GM18858 (cell line): ENCODE results near the gene PSMC3.

Source experiments
- ATAC-seq: cut with Tn5 transposase; IDR thresholded peaks from one replicate; pipeline ENCODE4 v1.9.1; 2021; ENCODE audit not compliant: unreplicated experiment

PSMC3 gene

DNA sequence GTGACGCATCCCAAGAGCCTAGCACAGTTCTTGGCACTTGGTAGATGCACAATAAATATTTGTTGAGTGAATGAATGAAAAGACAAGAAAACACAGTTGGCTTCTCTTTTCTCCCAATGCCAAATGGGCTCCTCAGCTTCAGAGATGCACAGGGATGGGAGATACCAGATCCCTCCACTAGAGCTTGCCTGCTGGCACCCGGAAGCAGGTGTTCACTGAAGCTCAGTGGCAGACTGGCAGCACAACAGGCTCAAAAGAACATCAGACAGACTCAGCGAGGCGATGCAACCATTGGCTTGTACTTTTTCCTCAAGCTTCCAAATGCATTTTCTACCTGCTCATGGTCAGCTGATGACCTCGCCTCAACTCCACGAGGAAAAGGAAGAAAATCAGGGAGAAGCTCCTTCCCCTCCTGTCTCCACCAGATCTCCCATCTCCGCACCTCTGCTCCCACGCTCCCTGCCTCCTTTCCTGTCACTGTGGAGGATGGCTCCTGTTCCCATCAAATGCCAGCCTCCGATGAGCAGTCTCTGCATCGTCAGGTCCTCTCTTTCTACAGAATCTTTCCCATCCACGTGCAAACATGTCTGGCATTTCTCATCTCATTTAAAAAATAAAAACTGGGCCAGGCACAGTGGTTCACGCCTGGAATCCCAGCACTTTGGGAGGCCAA is 16.9 kb upstream of the PSMC3 start:
- no peak for ATAC-seq

DNA sequence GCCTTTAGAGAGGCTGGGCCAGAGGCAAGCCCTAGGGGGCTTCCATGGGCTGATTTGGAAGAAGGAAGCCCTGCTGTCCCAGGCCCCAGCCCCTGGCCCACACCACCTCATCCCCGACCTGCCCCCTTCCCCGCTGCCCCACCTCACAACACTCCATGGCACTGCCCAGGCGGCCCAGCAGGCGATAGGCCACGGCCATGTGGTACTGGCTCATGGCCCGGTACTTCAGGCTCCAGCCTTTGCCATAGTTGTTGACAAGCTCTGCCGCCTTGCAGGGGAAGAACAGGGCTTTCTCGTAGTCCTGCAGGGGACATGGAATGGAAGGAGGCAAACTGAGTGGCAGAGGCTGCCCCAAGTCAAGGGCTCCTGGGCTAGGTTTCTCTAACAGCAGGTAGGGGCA is 16.3 kb upstream of the PSMC3 start:
- no peak for ATAC-seq

DNA sequence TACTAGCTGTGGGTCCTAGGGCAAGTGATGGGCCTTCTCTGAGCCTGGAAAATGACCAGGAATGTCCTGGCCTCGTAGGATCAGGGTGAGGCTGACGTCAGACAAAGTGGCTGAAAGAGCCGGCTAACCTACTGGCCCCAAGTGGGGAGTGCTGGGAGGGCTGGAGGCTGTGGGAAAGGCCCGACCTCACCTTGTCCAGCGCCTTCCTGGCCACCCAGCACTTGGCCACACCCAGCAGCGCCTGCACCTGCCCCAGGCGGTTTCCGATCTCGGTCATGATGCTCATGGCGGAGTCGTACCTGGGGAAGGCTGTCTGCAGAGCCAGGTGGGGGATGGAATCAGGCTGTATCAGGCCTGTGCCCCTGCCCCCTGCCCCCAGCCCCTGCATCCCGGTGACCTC is 15.2 kb upstream of the PSMC3 start:
- ATAC-seq = no peak

DNA sequence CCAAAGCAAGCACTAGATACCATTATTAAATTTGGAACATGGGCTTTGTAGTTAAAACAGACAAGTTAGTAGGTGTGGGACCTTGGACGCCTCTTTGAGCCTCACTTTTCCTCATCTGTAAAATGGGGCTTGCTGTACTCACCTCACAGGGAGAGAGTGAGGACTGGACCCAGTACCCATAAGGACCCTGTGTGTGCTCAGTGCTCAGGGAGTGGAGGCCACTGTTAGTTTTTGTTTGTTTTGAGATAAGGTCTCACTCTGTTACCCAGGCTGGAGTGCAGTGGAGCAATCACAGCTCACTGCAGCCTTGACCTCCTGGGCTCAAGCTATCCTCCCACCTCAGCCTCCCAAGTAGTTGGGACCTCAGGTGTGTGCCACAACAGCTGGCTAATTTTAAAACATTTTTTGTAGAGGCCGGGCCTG is 13.8 kb upstream of the PSMC3 start:
- no peak for ATAC-seq

DNA sequence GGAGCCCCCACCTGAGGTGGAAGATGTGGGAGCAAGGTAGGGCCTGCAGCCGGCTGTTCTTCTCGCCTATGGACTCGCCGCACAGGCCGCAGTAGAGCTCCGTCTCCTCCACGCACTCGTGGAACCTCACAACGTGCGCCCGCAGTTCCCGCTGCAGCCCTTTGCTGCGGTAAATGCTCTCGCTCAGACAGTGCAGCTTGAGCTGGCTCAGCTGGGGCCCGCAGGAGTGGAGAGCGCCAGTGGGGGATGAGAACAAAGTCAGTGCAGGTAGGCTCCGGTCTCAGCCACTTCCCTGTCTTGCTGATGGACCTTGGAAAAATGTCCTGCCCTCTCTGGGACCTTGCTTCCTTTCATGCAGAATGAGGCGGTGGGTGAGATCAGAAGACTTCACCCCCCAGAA is 12.5 kb upstream of the PSMC3 start:
- ATAC-seq = no peak

- ATAC-seq = no peak
Observed at GRCh38 chr11:47437746-47438418, 11.6 kb upstream of the PSMC3 start.

- no peak for ATAC-seq
Observed at GRCh38 chr11:47437218-47437745, 11.0 kb upstream of the PSMC3 start.

DNA sequence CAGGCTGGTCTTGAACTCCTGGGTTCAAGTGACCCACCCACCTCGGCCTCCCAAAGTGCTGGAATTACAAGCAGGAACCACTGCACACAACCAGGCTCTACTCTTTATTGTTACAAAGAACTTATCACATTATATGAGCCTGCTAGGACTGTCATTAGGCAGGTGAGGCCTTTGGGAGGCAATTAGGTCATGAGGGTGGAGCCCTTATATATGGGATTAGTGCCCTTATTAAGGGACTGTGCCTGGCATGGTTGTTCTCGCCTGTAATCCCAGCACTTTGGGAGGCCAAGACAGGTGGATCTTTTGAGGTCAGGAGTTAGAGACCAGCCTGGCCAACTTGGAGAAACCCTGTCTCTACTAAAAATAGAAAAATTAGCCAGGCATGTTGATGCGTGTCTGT is 10.5 kb upstream of the PSMC3 start:
- no peak for ATAC-seq

- ATAC-seq = no peak
Observed at GRCh38 chr11:47435687-47436086, 9.4 kb upstream of the PSMC3 start.

DNA sequence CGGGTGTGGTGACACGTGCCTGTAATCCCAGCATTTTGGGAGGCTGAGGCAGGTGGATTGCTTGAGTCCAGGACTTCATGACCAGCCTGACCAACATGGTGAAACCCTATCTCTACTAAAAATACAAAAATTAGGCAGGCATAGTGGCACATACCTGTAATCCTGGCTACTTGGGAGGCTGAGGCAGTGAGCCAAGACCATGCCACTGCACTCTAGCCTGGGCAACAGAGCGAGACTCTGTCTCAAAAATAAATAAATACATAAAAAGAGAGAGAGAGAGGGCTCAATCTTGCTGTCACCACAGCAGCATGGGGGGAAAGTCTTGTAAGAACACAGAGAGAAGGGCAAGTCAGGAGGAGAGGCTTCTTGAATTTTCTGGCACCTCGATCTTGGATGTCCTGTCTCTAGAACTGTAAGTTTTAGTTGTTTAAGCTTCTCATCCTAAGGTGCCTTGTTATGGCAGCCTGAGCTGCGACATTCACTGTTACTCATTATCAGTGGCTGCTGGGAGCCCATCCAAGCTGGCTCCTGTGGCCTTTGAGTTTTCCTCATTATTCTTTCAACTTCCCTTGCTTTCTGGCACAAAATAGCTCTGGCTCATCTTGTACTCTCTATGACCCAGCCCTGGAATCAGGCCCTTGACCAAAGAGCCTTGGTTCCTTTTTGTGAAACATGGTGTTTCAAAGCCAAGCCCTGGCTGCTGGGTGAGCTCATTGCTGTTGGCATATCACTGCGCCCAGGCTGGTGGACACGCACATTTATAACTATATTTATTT is 8.0 kb upstream of the PSMC3 start:
- ATAC-seq = no peak

GRCh38 chr11:47433157-47433556 is 6.9 kb upstream of the PSMC3 start:
- no peak for ATAC-seq

DNA sequence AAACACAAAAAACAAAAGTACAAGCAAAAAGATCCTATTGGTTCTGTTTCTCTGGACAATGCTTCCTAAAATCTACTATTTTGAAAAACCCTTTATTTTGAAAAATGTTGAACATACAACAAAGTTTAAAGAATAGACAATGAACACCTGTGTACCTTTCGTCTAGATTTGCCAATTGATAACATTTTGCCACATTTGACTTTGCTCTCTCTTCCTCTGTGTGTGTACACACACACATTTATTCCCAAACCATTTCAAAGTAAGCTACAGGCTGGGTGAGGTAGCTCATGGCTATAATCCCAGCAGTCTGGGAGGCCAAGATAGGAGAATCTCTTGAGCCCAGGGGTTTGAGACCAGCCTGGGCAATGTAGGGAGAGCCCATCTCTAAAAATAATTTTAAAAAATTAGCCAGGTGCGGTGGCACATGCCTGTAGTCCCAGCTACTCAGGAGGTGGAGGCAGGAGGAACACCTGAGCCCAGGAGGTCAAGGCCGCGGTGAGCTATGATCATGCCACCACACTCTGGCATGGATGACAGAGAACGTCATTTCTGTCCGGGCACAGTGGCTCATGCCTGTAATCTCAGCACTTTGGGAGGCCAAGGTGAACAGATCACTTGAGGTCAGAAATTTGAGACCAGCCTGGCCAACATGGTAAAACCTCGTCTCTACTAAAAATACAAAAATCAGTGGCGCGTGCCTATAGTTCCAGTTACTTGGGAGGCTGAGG is 5.3 kb upstream of the PSMC3 start:
- ATAC-seq = no peak

- no peak for ATAC-seq
Observed at GRCh38 chr11:47430524-47430923, 4.3 kb upstream of the PSMC3 start.

GRCh38 chr11:47425611-47426010 is 628 bp downstream of the PSMC3 start:
- ATAC-seq = no peak

DNA sequence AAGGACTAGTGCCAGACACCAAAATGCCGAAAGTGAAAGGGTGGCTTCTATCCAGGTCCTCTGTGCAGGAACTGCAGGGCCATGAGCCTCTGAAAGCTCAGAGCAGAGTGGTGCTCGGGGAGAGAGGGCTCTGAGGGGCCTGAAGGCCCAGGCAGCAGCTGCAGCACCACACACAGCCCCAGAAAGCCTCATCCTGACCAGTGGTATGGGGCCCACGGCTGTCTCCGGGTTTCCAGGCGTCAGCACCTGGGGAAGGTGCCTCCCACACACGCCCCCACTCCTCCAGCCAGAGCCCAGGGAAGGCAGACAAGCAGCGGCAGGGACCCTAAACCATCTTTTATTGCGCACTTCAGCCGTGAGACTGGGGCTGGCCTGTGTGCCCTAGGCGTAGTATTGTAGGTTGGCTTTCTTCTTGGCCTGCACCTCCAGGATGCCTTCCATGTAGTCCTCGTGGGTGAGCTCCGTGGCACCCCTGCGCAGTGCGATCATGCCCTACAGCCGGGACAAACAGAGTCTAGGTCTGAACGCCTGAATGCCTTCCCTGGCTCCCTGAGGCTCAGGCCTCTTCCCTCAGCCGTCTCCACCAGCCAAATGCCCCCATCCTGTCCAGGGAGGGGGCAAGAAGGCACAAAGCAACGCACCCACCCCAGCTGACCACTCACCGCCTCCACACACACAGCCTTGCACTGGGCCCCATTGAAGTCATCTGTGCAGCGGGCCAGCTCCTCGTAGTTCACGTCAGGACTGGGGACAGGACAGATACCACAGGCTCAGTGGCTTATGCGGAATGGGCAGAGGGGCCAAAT is 7.6 kb downstream of the PSMC3 start:
- ATAC-seq = no peak

GRCh38 chr11:47417712-47418111 is 8.5 kb downstream of the PSMC3 start:
- no peak for ATAC-seq

- no peak for ATAC-seq
Observed at GRCh38 chr11:47415949-47416472, 10.2 kb downstream of the PSMC3 start.

DNA sequence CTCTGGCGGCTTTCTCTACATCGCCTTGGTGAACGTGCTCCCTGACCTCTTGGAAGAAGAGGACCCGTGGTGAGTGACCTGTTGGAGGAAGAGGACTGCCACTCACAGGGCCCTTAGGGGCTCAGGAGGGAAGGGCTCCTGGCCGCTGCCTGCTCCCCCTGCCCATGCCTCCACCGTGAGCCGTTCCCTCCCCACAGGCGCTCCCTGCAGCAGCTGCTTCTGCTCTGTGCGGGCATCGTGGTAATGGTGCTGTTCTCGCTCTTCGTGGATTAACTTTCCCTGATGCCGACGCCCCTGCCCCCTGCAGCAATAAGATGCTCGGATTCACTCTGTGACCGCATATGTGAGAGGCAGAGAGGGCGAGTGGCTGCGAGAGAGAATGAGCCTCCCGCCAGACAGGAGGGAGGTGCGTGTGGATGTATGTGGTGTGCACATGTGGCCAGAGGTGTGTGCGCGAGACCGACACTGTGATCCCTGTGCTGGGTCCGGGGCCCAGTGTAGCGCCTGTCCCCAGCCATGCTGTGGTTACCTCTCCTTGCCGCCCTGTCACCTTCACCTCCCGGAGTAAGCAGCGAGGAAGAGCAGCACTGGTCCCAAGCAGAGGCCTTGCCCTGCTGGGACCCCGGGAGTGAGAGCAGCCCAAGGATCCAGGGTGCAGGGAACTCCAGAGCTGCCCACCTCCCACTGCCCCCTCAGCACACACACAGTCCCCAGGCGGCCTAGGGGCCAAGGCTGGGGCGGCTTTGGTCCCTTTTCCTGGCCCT is 11.0 kb downstream of the PSMC3 start:
- no peak for ATAC-seq

- ATAC-seq = no peak
Observed at GRCh38 chr11:47414685-47415070, 11.6 kb downstream of the PSMC3 start.
